ENCODE data around the gene HTD2.
"Not testable (repeated sequence)": the region's sequence is repeated elsewhere in the genome, so short reads cannot be mapped to it uniquely, and the experiment has no call there.

The HTD2 gene

GRCh38 chr3:58305882-58306711, at the start of gene HTD2, which contains the start of gene RPP14:
TSS of gene HTD2 (plus strand) at chr3:58306520. CDS start at chr3:58317614, 11,094 bp downstream.
TSS of gene RPP14 (plus strand) at chr3:58306245. CDS start at chr3:58310330, 4,085 bp downstream.
- TF ChIP-seq, protein P1, sequence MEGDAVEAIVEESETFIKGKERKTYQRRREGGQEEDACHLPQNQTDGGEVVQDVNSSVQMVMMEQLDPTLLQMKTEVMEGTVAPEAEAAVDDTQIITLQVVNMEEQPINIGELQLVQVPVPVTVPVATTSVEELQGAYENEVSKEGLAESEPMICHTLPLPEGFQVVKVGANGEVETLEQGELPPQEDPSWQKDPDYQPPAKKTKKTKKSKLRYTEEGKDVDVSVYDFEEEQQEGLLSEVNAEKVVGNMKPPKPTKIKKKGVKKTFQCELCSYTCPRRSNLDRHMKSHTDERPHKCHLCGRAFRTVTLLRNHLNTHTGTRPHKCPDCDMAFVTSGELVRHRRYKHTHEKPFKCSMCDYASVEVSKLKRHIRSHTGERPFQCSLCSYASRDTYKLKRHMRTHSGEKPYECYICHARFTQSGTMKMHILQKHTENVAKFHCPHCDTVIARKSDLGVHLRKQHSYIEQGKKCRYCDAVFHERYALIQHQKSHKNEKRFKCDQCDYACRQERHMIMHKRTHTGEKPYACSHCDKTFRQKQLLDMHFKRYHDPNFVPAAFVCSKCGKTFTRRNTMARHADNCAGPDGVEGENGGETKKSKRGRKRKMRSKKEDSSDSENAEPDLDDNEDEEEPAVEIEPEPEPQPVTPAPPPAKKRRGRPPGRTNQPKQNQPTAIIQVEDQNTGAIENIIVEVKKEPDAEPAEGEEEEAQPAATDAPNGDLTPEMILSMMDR (IDR thresholded peaks at IDR 0.05; ENCODE audit: borderline replicate concordance, control extremely low read depth, extremely low read depth, insufficient read depth, missing control alignments) = peak; percentile 95
- peak; percentile 96 for DNase-seq (ENCODE audit: low spot score)
- in situ Hi-C loops (cut with MboI; ENCODE audit: low sequenced_read_pairs, unreplicated experiment) = loop anchor here (10.0 kb wide), 1 partner anchor 301 kb away; the partner anchor contains the start of gene FLNB

GRCh38 chr3:58258392-58259055, 47.8 kb upstream of the HTD2 start:
- TF ChIP-seq, protein P1 (IDR thresholded peaks at IDR 0.05; ENCODE audit: borderline replicate concordance, control extremely low read depth, extremely low read depth, insufficient read depth, missing control alignments) = no peak
- in situ Hi-C loops (cut with MboI; ENCODE audit: low sequenced_read_pairs, unreplicated experiment) = no loop called here
- no peak for DNase-seq (ENCODE audit: low spot score)

- TF ChIP-seq, protein P1 (IDR thresholded peaks at IDR 0.05; ENCODE audit: borderline replicate concordance, control extremely low read depth, extremely low read depth, insufficient read depth, missing control alignments) = no peak
- in situ Hi-C loops (cut with MboI; ENCODE audit: low sequenced_read_pairs, unreplicated experiment) = no loop called here
- no peak for DNase-seq (ENCODE audit: low spot score)
These were observed 46.0 kb upstream of the HTD2 start for GRCh38 chr3:58260261-58260731.

GRCh38 chr3:58260733-58261132, 45.6 kb upstream of the HTD2 start:
- in situ Hi-C loops (cut with MboI; ENCODE audit: low sequenced_read_pairs, unreplicated experiment) = no loop called here
- DNase-seq (ENCODE audit: low spot score) = no peak
- TF ChIP-seq, protein P1 (IDR thresholded peaks at IDR 0.05; ENCODE audit: borderline replicate concordance, control extremely low read depth, extremely low read depth, insufficient read depth, missing control alignments) = no peak

GRCh38 chr3:58261954-58262666, 44.2 kb upstream of the HTD2 start:
- DNase-seq (ENCODE audit: low spot score) = no peak
- in situ Hi-C loops (cut with MboI; ENCODE audit: low sequenced_read_pairs, unreplicated experiment) = no loop called here
- TF ChIP-seq, protein P1 (IDR thresholded peaks at IDR 0.05; ENCODE audit: borderline replicate concordance, control extremely low read depth, extremely low read depth, insufficient read depth, missing control alignments) = no peak

GRCh38 chr3:58266577-58266976, 39.7 kb upstream of the HTD2 start:
- no peak for DNase-seq (ENCODE audit: low spot score)
- TF ChIP-seq, protein P1 (IDR thresholded peaks at IDR 0.05; ENCODE audit: borderline replicate concordance, control extremely low read depth, extremely low read depth, insufficient read depth, missing control alignments) = no peak
- in situ Hi-C loops (cut with MboI; ENCODE audit: low sequenced_read_pairs, unreplicated experiment) = no loop called here

DNA sequence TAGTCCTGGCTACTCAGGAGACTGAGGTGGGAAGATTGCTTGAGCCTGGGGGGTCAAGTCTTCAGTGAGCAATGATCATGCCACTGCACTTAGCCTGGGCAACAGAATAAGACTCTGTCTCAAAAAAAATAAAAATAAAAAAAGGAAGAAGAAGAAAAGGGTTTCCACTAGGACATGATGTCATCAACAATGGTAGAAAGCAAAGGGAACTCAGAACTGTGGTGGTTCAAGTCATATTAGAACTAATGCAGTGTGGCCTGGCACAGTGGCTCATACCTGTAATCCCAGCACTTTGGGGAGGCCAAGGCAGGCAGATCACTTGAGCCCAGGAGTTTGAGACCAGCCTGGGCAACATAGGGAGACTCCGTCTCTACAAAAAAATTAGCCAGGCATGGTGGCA, 38.8 kb upstream of the HTD2 start:
- in situ Hi-C loops (cut with MboI; ENCODE audit: low sequenced_read_pairs, unreplicated experiment); DNase-seq (ENCODE audit: low spot score): not testable (repeated sequence)

Measured in GM13976 (cell line).